ENCODE measurements around the gene FCN1. TPM values are rescaled to one million over a fixed set of nuclear protein-coding genes. Genes with fewer than 3 reads are reported as not detected.

Gene FCN1
- polyA plus RNA-seq, 1 of the 3 experiments (the other 2 are of a cell fraction) = not detected

DNA sequence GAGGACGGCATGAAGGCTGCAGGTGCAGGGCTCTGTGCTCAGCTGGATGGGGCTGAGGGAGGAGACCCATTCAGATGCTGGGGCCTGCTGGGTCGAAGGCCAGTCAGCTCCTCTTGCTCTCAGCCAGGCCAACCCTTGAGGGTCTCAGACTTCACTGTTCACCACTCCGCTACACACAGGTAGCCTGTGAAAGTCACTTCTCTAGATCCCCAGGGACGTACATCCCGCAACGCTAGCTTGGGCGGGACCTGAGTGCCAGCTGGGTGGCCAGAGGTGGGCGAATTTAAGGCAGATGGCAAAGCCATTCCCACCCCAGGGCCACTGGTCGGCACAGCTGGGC, 42.2 kb upstream of the FCN1 start:
- TF ChIP-seq, protein P1, sequence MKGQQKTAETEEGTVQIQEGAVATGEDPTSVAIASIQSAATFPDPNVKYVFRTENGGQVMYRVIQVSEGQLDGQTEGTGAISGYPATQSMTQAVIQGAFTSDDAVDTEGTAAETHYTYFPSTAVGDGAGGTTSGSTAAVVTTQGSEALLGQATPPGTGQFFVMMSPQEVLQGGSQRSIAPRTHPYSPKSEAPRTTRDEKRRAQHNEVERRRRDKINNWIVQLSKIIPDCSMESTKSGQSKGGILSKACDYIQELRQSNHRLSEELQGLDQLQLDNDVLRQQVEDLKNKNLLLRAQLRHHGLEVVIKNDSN (IDR thresholded peaks at IDR 0.05; ENCODE audit: borderline replicate concordance, low read depth) = no peak
- TF ChIP-seq RAD21 (IDR thresholded peaks at IDR 0.05; ENCODE audit: low read length) = no peak
- TF ChIP-seq, protein P2, sequence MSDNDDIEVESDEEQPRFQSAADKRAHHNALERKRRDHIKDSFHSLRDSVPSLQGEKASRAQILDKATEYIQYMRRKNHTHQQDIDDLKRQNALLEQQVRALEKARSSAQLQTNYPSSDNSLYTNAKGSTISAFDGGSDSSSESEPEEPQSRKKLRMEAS (IDR thresholded peaks at IDR 0.05; ENCODE audit: low read depth) = no peak
- no peak for TF ChIP-seq NRF1 (IDR thresholded peaks at IDR 0.05; ENCODE audit: low read depth, low read length)
- TF ChIP-seq RXRA (IDR thresholded peaks at IDR 0.05; ENCODE audit: borderline replicate concordance, low read depth) = no peak
- TF ChIP-seq RCOR1 (IDR thresholded peaks at IDR 0.05; ENCODE audit: low read length) = no peak
- TF ChIP-seq MEF2A (IDR thresholded peaks at IDR 0.05; ENCODE audit: borderline replicate concordance, low read depth) = no peak
- TF ChIP-seq TAF1 (IDR thresholded peaks at IDR 0.05; ENCODE audit: borderline replicate concordance, low read depth, low read length) = no peak
- TF ChIP-seq SMC3 (IDR thresholded peaks at IDR 0.05; ENCODE audit: low read depth, low read length) = no peak
- TF ChIP-seq, protein P3, sequence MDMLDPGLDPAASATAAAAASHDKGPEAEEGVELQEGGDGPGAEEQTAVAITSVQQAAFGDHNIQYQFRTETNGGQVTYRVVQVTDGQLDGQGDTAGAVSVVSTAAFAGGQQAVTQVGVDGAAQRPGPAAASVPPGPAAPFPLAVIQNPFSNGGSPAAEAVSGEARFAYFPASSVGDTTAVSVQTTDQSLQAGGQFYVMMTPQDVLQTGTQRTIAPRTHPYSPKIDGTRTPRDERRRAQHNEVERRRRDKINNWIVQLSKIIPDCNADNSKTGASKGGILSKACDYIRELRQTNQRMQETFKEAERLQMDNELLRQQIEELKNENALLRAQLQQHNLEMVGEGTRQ (IDR thresholded peaks at IDR 0.05; ENCODE audit: borderline replicate concordance, low read depth, low read length) = no peak
- TF ChIP-seq MXI1 (IDR thresholded peaks at IDR 0.05; ENCODE audit: low read depth, low read length) = no peak
- TF ChIP-seq YY1 (IDR thresholded peaks at IDR 0.05; ENCODE audit: low read depth) = no peak
- no peak for TF ChIP-seq FOSL2 (IDR thresholded peaks at IDR 0.05; ENCODE audit: borderline replicate concordance, low read depth)
- TF ChIP-seq EP300 (IDR thresholded peaks at IDR 0.05; ENCODE audit: borderline replicate concordance in 1 of 2, low read depth in 1 of 2, low read length in 1 of 2) = no peak
- no peak for TF ChIP-seq JUND (IDR thresholded peaks at IDR 0.05)
- TF ChIP-seq TCF12 (IDR thresholded peaks at IDR 0.05) = no peak
- TF ChIP-seq FOXM1 (IDR thresholded peaks at IDR 0.05; ENCODE audit: low read depth) = no peak
- TF ChIP-seq, protein P4, sequence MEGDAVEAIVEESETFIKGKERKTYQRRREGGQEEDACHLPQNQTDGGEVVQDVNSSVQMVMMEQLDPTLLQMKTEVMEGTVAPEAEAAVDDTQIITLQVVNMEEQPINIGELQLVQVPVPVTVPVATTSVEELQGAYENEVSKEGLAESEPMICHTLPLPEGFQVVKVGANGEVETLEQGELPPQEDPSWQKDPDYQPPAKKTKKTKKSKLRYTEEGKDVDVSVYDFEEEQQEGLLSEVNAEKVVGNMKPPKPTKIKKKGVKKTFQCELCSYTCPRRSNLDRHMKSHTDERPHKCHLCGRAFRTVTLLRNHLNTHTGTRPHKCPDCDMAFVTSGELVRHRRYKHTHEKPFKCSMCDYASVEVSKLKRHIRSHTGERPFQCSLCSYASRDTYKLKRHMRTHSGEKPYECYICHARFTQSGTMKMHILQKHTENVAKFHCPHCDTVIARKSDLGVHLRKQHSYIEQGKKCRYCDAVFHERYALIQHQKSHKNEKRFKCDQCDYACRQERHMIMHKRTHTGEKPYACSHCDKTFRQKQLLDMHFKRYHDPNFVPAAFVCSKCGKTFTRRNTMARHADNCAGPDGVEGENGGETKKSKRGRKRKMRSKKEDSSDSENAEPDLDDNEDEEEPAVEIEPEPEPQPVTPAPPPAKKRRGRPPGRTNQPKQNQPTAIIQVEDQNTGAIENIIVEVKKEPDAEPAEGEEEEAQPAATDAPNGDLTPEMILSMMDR (IDR thresholded peaks at IDR 0.05) = no peak
- Histone ChIP-seq H3K4me3 (ENCODE audit: low read depth in 2 of 2, low read length in 1 of 2) (no peak overlapping the region), H3K4me2 (no peak overlapping the region), H3K9me3 (no peaks in the 10 kb centered on the region), H4K20me1 (ENCODE audit: insufficient read depth) (no peaks in the 10 kb centered on the region), H2AFZ (ENCODE audit: low read depth) (no peak overlapping the region), H3K36me3 (replicated peaks in 1 of 2; ENCODE audit: control insufficient read depth in 1 of 2, insufficient read depth in 2 of 2, low read length in 1 of 2) (no peaks in the 10 kb centered on the region), H3F3A (replicated peaks; ENCODE audit: insufficient read depth) (no peaks in the 10 kb centered on the region), H3K79me2 (ENCODE audit: insufficient read depth) (no peaks in the 10 kb centered on the region), H3K9ac (no peak overlapping the region), H3K9me2 (no peaks in the 10 kb centered on the region), H3K27ac (ENCODE audit: low read depth in 2 of 2, low read length in 1 of 2) (no peak overlapping the region), H3K27me3 (ENCODE audit: insufficient read depth) (no peaks in the 10 kb centered on the region), H3K4me1 (ENCODE audit: control insufficient read depth in 1 of 2, insufficient read depth in 2 of 2, low read depth in 1 of 2, low read length in 1 of 2) (no peaks in the 10 kb centered on the region)
- 25% methylated on average over 1 of the region's 9 CpGs for WGBS (ENCODE audit: low lambda C conversion rate)
- POLR2A ChIA-PET = interaction anchor here (0.7 kb wide), 1 partner anchor 173 kb away, joined by 3 read pairs; no protein-coding TSS in a partner anchor
- CTCF ChIA-PET = interaction anchor here (1.1 kb wide), 1 partner anchor 23 kb away, joined by 3 read pairs; no protein-coding TSS in a partner anchor
- no peak for DNase-seq

All from SK-N-SH (cell line).